A549 (cell line): ENCODE results near the gene CADM2.

Source experiments
- FOSB ChIP-seq: fragments of 250-450 bp; sonication (Bioruptor Pico); IDR thresholded peaks from 2 replicates; pipeline ENCODE4 v1.5.0; 2020; ENCODE audit warnings: mild to moderate bottlenecking, moderate library complexity
- TF ChIP-seq, protein P1 (sequence below): fragments of >200 bp; sonication (Bioruptor Twin); formaldehyde crosslinking; IDR thresholded peaks from 3 replicates; pipeline ENCODE4 v1.5.1; 2016

DNA sequence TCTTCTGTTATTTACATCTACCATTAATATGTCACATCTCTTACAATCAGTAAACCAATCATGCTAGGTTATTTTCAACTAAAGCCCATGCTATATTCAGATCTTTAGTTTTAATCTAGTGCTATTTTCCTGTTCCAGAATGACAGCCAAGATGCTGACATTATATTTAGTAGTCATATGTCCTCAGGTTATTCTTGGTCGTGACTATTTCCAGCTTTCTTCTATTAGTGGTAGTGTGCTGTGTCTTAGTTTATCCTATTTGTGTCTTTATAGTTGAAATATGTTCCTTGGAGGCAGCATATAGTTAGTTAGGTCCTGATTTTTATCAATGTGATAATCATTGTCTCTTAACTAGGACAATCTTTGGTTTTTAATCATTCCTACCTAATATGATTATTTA lies 566.5 kb downstream of the CADM2 start:
- TF ChIP-seq, protein P1, sequence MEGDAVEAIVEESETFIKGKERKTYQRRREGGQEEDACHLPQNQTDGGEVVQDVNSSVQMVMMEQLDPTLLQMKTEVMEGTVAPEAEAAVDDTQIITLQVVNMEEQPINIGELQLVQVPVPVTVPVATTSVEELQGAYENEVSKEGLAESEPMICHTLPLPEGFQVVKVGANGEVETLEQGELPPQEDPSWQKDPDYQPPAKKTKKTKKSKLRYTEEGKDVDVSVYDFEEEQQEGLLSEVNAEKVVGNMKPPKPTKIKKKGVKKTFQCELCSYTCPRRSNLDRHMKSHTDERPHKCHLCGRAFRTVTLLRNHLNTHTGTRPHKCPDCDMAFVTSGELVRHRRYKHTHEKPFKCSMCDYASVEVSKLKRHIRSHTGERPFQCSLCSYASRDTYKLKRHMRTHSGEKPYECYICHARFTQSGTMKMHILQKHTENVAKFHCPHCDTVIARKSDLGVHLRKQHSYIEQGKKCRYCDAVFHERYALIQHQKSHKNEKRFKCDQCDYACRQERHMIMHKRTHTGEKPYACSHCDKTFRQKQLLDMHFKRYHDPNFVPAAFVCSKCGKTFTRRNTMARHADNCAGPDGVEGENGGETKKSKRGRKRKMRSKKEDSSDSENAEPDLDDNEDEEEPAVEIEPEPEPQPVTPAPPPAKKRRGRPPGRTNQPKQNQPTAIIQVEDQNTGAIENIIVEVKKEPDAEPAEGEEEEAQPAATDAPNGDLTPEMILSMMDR: no peak
- no peak for TF ChIP-seq FOSB (CRISPR knock-in tag)
